ENCODE measurements around the gene LHX3.
"Not testable (repeated sequence)": the region's sequence is repeated elsewhere in the genome, so short reads cannot be mapped to it uniquely, and the experiment has no call there.

LHX3 gene

GRCh38 chr9:136241542-136241941 lies 36.6 kb upstream of the LHX3 start:
- DNase-seq (ENCODE audit: low read depth) = no peak

GRCh38 chr9:136240941-136241340 lies 36.0 kb upstream of the LHX3 start:
- DNase-seq (ENCODE audit: low read depth) = no peak

DNA sequence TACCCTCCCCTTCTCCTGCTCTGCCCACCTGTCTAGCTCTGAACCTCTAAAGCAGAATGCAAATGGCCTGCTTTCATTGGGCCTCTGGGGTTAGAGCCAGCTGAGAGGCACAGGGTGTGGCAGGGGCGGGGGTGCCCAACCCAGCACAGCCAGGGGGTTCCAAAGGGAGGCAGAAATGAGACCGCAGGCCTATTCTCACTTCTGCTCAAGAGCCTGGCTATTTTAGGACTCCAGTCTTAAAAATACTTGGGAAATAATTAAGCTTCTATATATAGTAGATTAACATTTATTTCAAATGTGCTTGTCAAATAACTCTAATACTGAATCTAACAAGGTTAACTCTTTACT lies 35.0 kb upstream of the LHX3 start:
- DNase-seq (ENCODE audit: low read depth) = no peak

- no peak for DNase-seq (ENCODE audit: low read depth)
Observed at GRCh38 chr9:136239135-136239982, 34.4 kb upstream of the LHX3 start.

DNA sequence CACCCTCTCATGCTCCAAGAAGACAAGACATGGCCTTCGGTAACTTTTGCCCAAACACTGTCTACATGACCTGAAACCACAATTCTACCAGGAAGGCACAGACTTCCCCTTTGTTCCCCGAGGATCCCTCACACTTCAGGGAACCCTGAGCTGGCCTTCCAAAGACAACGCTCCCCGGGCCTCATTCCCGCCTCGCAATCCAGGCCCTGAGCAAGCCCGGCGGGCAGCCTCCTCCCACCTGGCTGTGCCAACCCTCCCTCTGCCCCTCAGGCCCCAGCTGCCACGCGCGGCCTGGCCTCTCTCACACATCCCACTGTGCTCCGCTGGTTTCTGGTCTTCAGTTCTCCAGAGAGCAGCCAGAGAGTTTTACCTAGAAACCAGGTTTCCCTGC lies 33.4 kb upstream of the LHX3 start:
- no peak for DNase-seq (ENCODE audit: low read depth)

DNA sequence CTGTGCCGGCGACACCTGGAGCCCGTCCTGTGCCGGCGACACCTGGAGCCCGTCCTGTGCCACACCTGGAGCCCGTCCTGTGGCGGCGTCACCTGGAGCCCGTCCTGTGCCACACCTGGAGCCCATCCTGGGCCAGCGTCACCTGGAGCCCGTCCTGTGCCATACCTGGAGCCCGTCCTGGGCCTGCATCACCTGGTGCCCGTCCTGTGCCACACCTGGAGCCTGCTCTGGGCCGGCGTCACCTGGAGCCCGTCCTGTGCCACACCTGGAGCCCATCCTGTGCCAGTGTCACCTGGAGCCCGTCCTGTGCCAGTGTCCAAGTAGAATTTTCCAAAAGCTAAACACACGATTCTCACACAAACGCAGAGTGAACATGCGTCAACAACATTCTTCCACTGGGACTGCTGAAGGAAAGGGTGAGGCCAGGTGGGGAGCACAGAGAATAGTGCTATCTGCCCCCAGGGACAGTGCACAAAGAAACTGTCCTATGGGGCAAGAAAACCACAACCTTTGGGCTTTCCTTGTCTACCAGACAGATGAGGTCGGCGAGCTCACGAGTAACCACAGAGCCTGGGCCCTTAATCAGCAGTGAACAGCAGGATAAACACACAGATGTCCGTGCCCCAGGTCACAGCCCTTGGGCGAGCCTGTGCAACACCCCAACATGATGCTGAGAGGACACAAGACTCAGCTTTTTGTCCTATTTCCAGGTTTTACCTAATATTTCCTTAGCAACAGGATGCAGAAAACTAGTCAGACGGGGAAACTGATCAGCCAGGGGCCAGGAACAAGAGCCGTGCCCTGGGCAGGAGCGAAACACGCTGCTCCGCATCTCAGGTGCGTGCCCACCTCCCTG lies 32.8 kb upstream of the LHX3 start:
- DNase-seq (ENCODE audit: low read depth) = no peak

GRCh38 chr9:136236471-136237410 lies 31.8 kb upstream of the LHX3 start:
- DNase-seq (ENCODE audit: low read depth) = not testable (repeated sequence)

DNA sequence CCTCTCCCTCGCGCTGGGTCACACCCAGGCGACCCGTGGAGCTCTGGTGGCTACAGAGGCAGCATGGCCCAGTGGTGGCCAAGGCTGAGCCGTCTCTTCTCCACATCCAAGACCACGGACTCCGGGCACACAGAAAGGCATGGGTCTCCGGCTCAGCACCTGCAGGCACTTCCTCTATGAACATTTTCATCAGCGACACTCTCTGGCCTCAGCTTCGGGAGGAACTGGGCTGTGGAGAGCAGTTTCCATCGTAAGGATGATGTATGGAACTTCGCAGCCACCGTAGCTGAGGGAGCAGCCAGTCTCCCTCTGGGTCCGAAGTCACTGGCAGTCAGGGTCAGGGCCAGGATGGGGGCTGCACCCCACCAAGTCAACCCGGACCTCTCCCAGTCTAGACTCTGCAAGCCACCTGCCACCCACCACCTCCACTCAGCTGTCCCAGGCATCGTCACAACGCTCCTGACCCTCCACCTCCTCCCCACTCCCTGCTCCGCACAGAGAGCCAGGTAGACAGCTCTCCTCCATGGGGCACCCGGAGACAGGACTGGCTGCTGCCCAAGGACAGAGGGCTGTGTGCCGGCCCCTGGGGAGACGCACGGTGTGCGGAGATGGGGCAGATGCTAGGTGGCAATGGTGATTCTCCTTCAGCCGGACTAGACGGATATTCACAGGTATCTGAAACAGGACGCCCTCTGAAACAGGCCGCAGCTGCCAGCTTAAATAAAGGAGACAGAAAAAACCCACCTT lies 31.0 kb upstream of the LHX3 start:
- DNase-seq (ENCODE audit: low read depth) = no peak

GRCh38 chr9:136235171-136235570 lies 30.2 kb upstream of the LHX3 start:
- no peak for DNase-seq (ENCODE audit: low read depth)

DNA sequence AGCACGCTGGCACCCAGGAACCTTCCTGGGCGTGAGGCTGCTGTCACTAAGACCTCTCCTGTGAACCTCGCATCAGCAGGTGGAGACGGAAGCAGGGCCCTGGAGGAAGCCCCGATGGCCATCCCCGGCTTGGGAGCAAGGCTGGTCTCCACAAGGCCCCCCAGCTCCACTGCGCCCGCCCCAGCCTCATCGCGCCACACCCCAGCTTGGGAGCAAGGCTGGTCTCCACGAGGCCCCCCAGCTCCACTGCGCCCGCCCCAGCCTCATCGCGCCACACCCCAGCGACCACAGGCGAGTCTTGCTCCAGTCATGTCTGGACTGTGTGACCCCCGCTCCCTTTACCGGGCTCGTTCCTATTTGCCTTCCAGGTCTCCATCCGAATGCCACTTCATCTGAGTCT lies 29.7 kb upstream of the LHX3 start:
- no peak for DNase-seq (ENCODE audit: low read depth)

DNA sequence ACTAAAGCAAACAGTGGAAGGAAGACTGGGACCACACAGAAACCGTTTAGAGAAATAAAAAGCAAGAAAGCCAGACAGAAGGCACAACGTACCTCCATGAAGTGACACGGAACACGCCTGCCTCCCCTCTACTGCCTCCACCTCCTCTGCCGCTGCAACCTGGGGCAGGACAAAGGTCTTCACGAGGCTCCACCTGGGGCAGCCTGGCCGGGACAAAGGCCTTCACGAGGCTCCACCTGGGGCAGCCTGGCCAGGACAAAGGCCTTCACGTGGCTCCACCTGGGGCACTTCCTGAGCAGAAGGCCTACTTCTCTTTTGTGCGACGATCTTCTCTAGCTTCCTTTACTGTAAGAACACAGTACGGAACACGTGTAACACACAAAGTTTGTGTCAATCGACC lies 28.9 kb upstream of the LHX3 start:
- DNase-seq (ENCODE audit: low read depth) = no peak

GRCh38 chr9:136233411-136233810 lies 28.5 kb upstream of the LHX3 start:
- DNase-seq (ENCODE audit: low read depth) = no peak

DNA sequence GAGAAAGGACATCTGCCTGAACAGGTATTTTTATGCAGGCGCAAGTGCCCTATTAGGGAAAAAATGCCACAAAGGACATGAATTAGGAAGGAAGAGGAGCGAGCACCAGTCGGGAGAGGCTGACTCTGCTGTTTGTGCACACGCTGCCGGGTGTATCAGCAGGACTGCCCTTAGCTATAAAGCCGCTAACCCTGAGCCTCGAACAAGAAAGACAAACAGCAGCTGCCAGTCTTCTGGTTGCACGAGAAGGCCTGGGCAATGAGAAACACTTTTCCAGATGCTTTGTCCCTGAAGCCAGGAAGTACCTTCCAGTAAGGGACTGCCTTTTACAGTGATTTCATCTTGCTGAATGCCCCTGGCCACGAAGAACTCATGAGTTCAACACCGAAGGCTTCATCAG lies 28.0 kb upstream of the LHX3 start:
- DNase-seq (ENCODE audit: low read depth) = no peak

DNA sequence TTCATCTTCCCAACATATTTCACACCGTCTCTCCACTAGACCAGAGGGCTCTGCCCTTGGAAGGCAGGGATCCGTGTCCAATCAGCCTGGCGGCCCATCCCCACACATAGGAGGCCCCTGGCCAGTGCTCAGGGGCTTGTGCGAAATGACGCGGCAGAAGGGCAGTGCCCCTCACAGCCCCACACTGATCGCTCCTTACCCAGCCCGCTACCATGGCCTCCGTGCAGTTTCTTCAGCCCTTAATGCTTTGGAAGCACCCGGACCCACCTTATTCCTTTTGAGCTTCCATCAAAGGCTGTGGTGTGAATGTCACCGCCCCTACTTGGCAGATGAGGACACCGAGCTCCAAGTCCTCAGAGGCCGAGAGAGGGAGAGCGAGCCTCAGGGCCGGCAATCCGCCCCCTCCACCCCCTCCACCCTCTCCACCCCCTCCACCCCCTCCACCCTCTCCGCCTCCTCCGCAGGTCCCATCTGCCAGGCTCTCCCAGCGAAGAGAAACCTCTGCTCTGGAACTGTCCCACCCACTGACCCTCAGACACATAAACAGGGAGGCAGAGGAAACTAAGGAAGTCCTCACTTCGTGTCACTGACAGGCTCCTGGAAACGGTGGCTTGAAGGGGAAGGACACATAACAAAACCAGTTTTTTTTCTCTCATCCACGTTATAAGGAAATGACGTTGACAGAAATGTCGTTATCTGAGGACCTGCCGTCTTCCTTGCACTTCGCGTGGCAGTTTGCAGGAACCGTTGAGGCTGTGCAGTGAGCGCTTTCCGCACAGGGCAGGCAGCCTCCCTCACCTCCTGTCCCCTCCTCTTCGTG lies 26.8 kb upstream of the LHX3 start:
- no peak for DNase-seq (ENCODE audit: low read depth)

DNA sequence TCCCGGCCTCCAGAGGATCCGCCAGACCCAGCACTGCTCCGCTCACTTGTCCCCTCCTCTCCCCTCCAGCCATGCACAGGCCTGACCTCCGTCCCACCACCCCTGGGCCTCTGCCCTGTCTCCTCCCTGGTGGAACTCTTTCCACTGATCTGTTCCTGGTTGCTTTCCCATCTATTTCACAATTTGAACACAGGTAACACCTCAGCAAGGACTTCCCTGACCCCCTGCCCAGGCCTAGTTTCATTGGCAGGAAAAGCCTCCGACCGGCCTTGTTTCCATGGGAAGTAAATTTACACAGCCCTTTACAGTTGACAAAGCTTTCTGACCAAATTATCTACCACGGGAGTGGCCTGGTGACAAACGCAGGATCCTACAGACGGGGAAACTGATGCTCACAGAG lies 25.8 kb upstream of the LHX3 start:
- DNase-seq (ENCODE audit: low read depth) = no peak

- no peak for DNase-seq (ENCODE audit: low read depth)
Observed at GRCh38 chr9:136230365-136230764, 25.4 kb upstream of the LHX3 start.

GRCh38 chr9:136229096-136230065 lies 24.5 kb upstream of the LHX3 start:
- no peak for DNase-seq (ENCODE audit: low read depth)

GRCh38 chr9:136228107-136228875 lies 23.4 kb upstream of the LHX3 start:
- DNase-seq (ENCODE audit: low read depth) = peak; percentile 96

All from ELR (cell line).